HEK293 (cell line): ENCODE results near the gene SCFD2.

Experiments
- GFI1B ChIP-seq: fragments of 450-650 bp; formaldehyde crosslinking; IDR thresholded peaks from 2 replicates; pipeline ENCODE4 v1.5.1; 2016; ENCODE audit warnings: missing biosample characterization, missing genetic modification characterization
- IKZF3 ChIP-seq: fragments of 450-650 bp; IDR thresholded peaks from 2 replicates; pipeline ENCODE4 v1.5.0; 2018; ENCODE audit warnings: missing biosample characterization, mild to moderate bottlenecking, missing genetic modification characterization, moderate library complexity
- KLF10 ChIP-seq: fragments of 450-650 bp; IDR thresholded peaks from 2 replicates; pipeline ENCODE4 v1.5.1; 2018; ENCODE audit warnings: missing biosample characterization, mild to moderate bottlenecking, missing genetic modification characterization
- KLF16 ChIP-seq: fragments of 450-650 bp; formaldehyde crosslinking; IDR thresholded peaks from 2 replicates; pipeline ENCODE4 v1.5.1; 2017; ENCODE audit warnings: missing biosample characterization, missing genetic modification characterization
- KLF17 ChIP-seq: fragments of 450-650 bp; formaldehyde crosslinking; IDR thresholded peaks from 2 replicates; pipeline ENCODE4 v1.5.1; 2016; ENCODE audit warnings: missing biosample characterization, missing genetic modification characterization
- KLF7 ChIP-seq: fragments of 450-650 bp; formaldehyde crosslinking; IDR thresholded peaks from 2 replicates; pipeline ENCODE4 v1.5.1; 2016; ENCODE audit warnings: missing biosample characterization, missing genetic modification characterization, borderline replicate concordance
- OVOL3 ChIP-seq: fragments of 450-650 bp; formaldehyde crosslinking; IDR thresholded peaks from 2 replicates; pipeline ENCODE4 v1.5.1; 2016; ENCODE audit warnings: missing biosample characterization, missing genetic modification characterization
- WT1 ChIP-seq: fragments of 450-650 bp; formaldehyde crosslinking; IDR thresholded peaks from 2 replicates; pipeline ENCODE4 v1.5.1; 2016; ENCODE audit warnings: missing biosample characterization, missing genetic modification characterization
- ZBTB49 ChIP-seq: fragments of 450-650 bp; formaldehyde crosslinking; IDR thresholded peaks from 2 replicates; pipeline ENCODE4 v1.5.1; 2016; ENCODE audit warnings: missing biosample characterization, missing genetic modification characterization, low read depth
- ZNF146 ChIP-seq: fragments of 450-650 bp; formaldehyde crosslinking; IDR thresholded peaks from 2 replicates; pipeline ENCODE4 v1.5.1; 2016; ENCODE audit warnings: missing biosample characterization, missing genetic modification characterization
- ZNF174 ChIP-seq: fragments of 450-650 bp; formaldehyde crosslinking; IDR thresholded peaks from 2 replicates; pipeline ENCODE4 v1.5.0; 2017; ENCODE audit warnings: missing biosample characterization, mild to moderate bottlenecking, missing genetic modification characterization
- ZNF184 ChIP-seq: fragments of 450-650 bp; IDR thresholded peaks from 2 replicates; pipeline ENCODE4 v1.5.1; 2018; ENCODE audit warnings: missing biosample characterization, mild to moderate bottlenecking, missing genetic modification characterization
- ZNF2 ChIP-seq: fragments of 450-650 bp; formaldehyde crosslinking; IDR thresholded peaks from 2 replicates; pipeline ENCODE4 v1.5.1; 2016; ENCODE audit warnings: missing biosample characterization, missing genetic modification characterization
- ZNF221 ChIP-seq: fragments of 450-650 bp; formaldehyde crosslinking; IDR thresholded peaks from 2 replicates; pipeline ENCODE4 v1.5.1; 2017; ENCODE audit warnings: missing biosample characterization, missing genetic modification characterization, borderline replicate concordance
- ZNF23 ChIP-seq: fragments of 450-650 bp; formaldehyde crosslinking; IDR thresholded peaks from 2 replicates; pipeline ENCODE4 v1.5.1; 2016; ENCODE audit warnings: missing biosample characterization, missing genetic modification characterization, borderline replicate concordance
- ZNF26 ChIP-seq: fragments of 450-650 bp; formaldehyde crosslinking; IDR thresholded peaks from 2 replicates; pipeline ENCODE4 v1.5.1; 2016; ENCODE audit warnings: missing biosample characterization, missing genetic modification characterization
- ZNF366 ChIP-seq: fragments of 450-650 bp; formaldehyde crosslinking; conservative IDR thresholded peaks from 2 replicates; pipeline ENCODE4 v1.5.1; 2016; ENCODE audit warnings: missing biosample characterization, missing genetic modification characterization
- ZNF37A ChIP-seq: fragments of 450-650 bp; IDR thresholded peaks from 2 replicates; pipeline ENCODE4 v1.5.1; 2018; ENCODE audit warnings: missing biosample characterization, missing genetic modification characterization
- ZNF394 ChIP-seq: fragments of 450-650 bp; formaldehyde crosslinking; IDR thresholded peaks from 2 replicates; pipeline ENCODE4 v1.5.1; 2016; ENCODE audit warnings: missing biosample characterization, missing genetic modification characterization, mild to moderate bottlenecking, moderate library complexity, borderline replicate concordance
- ZNF416 ChIP-seq: fragments of 450-650 bp; formaldehyde crosslinking; IDR thresholded peaks from 2 replicates; pipeline ENCODE4 v1.5.1; 2016; ENCODE audit warnings: missing biosample characterization, missing genetic modification characterization
- ZNF423 ChIP-seq: fragments of 450-650 bp; formaldehyde crosslinking; IDR thresholded peaks from 2 replicates; pipeline ENCODE4 v1.5.1; 2016; ENCODE audit warnings: missing biosample characterization, missing genetic modification characterization
- ZNF521 ChIP-seq: fragments of 450-650 bp; formaldehyde crosslinking; IDR thresholded peaks from 2 replicates; pipeline ENCODE4 v1.5.1; 2017; ENCODE audit warnings: missing biosample characterization, mild to moderate bottlenecking, missing genetic modification characterization
- ZNF529 ChIP-seq: fragments of 450-650 bp; formaldehyde crosslinking; IDR thresholded peaks from 2 replicates; pipeline ENCODE4 v1.5.1; 2017; ENCODE audit warnings: missing genetic modification characterization, missing biosample characterization; ENCODE audit not compliant: insufficient replicate concordance
- ZNF555 ChIP-seq: fragments of 450-650 bp; formaldehyde crosslinking; conservative IDR thresholded peaks from 2 replicates; pipeline ENCODE4 v1.5.1; 2017; ENCODE audit warnings: missing biosample characterization, mild to moderate bottlenecking, missing genetic modification characterization, inconsistent platforms
- ZNF626 ChIP-seq: fragments of 450-650 bp; sonication (Bioruptor Pico); formaldehyde crosslinking; IDR thresholded peaks from 2 replicates; pipeline ENCODE4 v1.5.1; 2018; ENCODE audit warnings: missing biosample characterization, missing genetic modification characterization, inconsistent platforms
- TF ChIP-seq, protein P1 (sequence below): fragments of 450-650 bp; formaldehyde crosslinking; IDR thresholded peaks from 2 replicates; pipeline ENCODE4 v1.5.1; 2017; ENCODE audit warnings: missing biosample characterization, mild to moderate bottlenecking, missing genetic modification characterization, moderate library complexity
- TF ChIP-seq, protein P2 (sequence below): fragments of 450-650 bp; formaldehyde crosslinking; IDR thresholded peaks from 2 replicates; pipeline ENCODE4 v1.5.1; 2017; ENCODE audit warnings: missing biosample characterization, missing genetic modification characterization
- TF ChIP-seq, protein P3 (sequence below): fragments of 450-650 bp; IDR thresholded peaks from 2 replicates; pipeline ENCODE4 v1.5.1; 2018; ENCODE audit warnings: missing biosample characterization, missing genetic modification characterization
- TF ChIP-seq, protein P4 (sequence below): fragments of 450-650 bp; formaldehyde crosslinking; IDR thresholded peaks from 2 replicates; pipeline ENCODE4 v1.5.1; 2016; ENCODE audit warnings: missing biosample characterization, missing genetic modification characterization

Gene SCFD2

GRCh38 chr4:52861879-52862616 lies 503.8 kb downstream of the SCFD2 start, which contains the start of gene RASL11B (continued):
- TF ChIP-seq ZNF221 (tag by site-specific recombination), result no peak
- peak; percentile 65; the same call in 1 of the 2 replicates for TF ChIP-seq KLF17 (tag by site-specific recombination)
- TF ChIP-seq, protein P1, sequence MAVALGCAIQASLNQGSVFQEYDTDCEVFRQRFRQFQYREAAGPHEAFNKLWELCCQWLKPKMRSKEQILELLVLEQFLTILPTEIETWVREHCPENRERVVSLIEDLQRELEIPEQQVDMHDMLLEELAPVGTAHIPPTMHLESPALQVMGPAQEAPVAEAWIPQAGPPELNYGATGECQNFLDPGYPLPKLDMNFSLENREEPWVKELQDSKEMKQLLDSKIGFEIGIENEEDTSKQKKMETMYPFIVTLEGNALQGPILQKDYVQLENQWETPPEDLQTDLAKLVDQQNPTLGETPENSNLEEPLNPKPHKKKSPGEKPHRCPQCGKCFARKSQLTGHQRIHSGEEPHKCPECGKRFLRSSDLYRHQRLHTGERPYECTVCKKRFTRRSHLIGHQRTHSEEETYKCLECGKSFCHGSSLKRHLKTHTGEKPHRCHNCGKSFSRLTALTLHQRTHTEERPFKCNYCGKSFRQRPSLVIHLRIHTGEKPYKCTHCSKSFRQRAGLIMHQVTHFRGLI (tag by site-specific recombination), result no peak
- TF ChIP-seq ZBTB49 (tag by site-specific recombination), result no peak
- TF ChIP-seq ZNF416 (tag by site-specific recombination), result no peak
- TF ChIP-seq, protein P2, sequence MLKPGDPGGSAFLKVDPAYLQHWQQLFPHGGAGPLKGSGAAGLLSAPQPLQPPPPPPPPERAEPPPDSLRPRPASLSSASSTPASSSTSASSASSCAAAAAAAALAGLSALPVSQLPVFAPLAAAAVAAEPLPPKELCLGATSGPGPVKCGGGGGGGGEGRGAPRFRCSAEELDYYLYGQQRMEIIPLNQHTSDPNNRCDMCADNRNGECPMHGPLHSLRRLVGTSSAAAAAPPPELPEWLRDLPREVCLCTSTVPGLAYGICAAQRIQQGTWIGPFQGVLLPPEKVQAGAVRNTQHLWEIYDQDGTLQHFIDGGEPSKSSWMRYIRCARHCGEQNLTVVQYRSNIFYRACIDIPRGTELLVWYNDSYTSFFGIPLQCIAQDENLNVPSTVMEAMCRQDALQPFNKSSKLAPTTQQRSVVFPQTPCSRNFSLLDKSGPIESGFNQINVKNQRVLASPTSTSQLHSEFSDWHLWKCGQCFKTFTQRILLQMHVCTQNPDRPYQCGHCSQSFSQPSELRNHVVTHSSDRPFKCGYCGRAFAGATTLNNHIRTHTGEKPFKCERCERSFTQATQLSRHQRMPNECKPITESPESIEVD, result no peak
- no peak for TF ChIP-seq ZNF2 (tag by site-specific recombination)
- no peak for TF ChIP-seq ZNF366 (tag by site-specific recombination)
- no peak for TF ChIP-seq ZNF555 (tag by site-specific recombination)
- no peak for TF ChIP-seq IKZF3 (tag by site-specific recombination)
- TF ChIP-seq ZNF423 (tag by site-specific recombination), result no peak
- no peak for TF ChIP-seq ZNF184 (tag by site-specific recombination)
- no peak for TF ChIP-seq GFI1B (tag by site-specific recombination)
- TF ChIP-seq ZNF626 (tag by site-specific recombination), result no peak
- no peak for TF ChIP-seq ZNF37A (tag by site-specific recombination)
- TF ChIP-seq ZNF521, result no peak
- TF ChIP-seq OVOL3 (tag by site-specific recombination), result no peak
- TF ChIP-seq ZNF146, result no peak
- no peak for TF ChIP-seq KLF16
- TF ChIP-seq, protein P3, sequence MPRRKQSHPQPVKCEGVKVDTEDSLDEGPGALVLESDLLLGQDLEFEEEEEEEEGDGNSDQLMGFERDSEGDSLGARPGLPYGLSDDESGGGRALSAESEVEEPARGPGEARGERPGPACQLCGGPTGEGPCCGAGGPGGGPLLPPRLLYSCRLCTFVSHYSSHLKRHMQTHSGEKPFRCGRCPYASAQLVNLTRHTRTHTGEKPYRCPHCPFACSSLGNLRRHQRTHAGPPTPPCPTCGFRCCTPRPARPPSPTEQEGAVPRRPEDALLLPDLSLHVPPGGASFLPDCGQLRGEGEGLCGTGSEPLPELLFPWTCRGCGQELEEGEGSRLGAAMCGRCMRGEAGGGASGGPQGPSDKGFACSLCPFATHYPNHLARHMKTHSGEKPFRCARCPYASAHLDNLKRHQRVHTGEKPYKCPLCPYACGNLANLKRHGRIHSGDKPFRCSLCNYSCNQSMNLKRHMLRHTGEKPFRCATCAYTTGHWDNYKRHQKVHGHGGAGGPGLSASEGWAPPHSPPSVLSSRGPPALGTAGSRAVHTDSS (tag by site-specific recombination), result no peak
- TF ChIP-seq KLF10 (tag by site-specific recombination), result peak; percentile 18; the same call in 1 of the 2 replicates
- TF ChIP-seq ZNF529 (tag by site-specific recombination), result no peak
- no peak for TF ChIP-seq WT1
- TF ChIP-seq, protein P4, sequence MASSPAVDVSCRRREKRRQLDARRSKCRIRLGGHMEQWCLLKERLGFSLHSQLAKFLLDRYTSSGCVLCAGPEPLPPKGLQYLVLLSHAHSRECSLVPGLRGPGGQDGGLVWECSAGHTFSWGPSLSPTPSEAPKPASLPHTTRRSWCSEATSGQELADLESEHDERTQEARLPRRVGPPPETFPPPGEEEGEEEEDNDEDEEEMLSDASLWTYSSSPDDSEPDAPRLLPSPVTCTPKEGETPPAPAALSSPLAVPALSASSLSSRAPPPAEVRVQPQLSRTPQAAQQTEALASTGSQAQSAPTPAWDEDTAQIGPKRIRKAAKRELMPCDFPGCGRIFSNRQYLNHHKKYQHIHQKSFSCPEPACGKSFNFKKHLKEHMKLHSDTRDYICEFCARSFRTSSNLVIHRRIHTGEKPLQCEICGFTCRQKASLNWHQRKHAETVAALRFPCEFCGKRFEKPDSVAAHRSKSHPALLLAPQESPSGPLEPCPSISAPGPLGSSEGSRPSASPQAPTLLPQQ, result peak; percentile 25; the same call in 1 of the 2 replicates
- no peak for TF ChIP-seq ZNF26 (tag by site-specific recombination)
- TF ChIP-seq ZNF23 (tag by site-specific recombination), result no peak
- no peak; the same call in 1 of the 2 replicates for TF ChIP-seq ZNF394
- TF ChIP-seq ZNF174 (tag by site-specific recombination), result no peak
- no peak for TF ChIP-seq KLF7 (tag by site-specific recombination)
